GM19328 (cell line): ENCODE measurements around the gene TAOK3.
"Not testable (repeated sequence)": the region's sequence is repeated elsewhere in the genome, so short reads cannot be mapped to it uniquely, and the experiment has no call there.

Experiments
- ATAC-seq: cut with Tn5 transposase; IDR thresholded peaks from one replicate; pipeline ENCODE4 v1.9.1; 2021; ENCODE audit warnings: mild to moderate bottlenecking, moderate library complexity; ENCODE audit not compliant: unreplicated experiment

TAOK3 gene

GRCh38 chr12:118372541-118373495 lies at the start of gene TAOK3:
TAOK3 (minus strand) TSS chr12:118372907; CDS start chr12:118255567, 117,340 bp downstream.
- ATAC-seq: peak; percentile 81

- ATAC-seq: no peak
Observed at GRCh38 chr12:118420673-118421072, 48.0 kb upstream of the TAOK3 start.

- ATAC-seq: no peak
Observed at GRCh38 chr12:118418385-118419057, 45.8 kb upstream of the TAOK3 start.

- ATAC-seq: no peak
Observed at GRCh38 chr12:118417942-118418341, 45.2 kb upstream of the TAOK3 start.

GRCh38 chr12:118409834-118410233 lies 37.1 kb upstream of the TAOK3 start:
- ATAC-seq: no peak

- ATAC-seq: not testable (repeated sequence)
Observed at GRCh38 chr12:118408241-118408640, 35.5 kb upstream of the TAOK3 start.

- no peak for ATAC-seq
Observed at GRCh38 chr12:118404876-118405521, 32.3 kb upstream of the TAOK3 start.

GRCh38 chr12:118402251-118402650 lies 29.5 kb upstream of the TAOK3 start:
- no peak for ATAC-seq

GRCh38 chr12:118398940-118399339 lies 26.2 kb upstream of the TAOK3 start:
- ATAC-seq: no peak

GRCh38 chr12:118398524-118398923 lies 25.8 kb upstream of the TAOK3 start:
- ATAC-seq: no peak

GRCh38 chr12:118397708-118398440 lies 25.2 kb upstream of the TAOK3 start:
- ATAC-seq: no peak

- ATAC-seq: no peak
Observed at GRCh38 chr12:118391836-118392235, 19.1 kb upstream of the TAOK3 start.

GRCh38 chr12:118391424-118391823 lies 18.7 kb upstream of the TAOK3 start:
- no peak for ATAC-seq

GRCh38 chr12:118377884-118378470 lies 5.3 kb upstream of the TAOK3 start:
- no peak for ATAC-seq

- ATAC-seq: no peak
Observed at GRCh38 chr12:118377021-118377883, 4.5 kb upstream of the TAOK3 start.

- no peak for ATAC-seq
Observed at GRCh38 chr12:118376089-118377020, 3.6 kb upstream of the TAOK3 start, which contains the start of gene SUDS3. SUDS3 (plus strand) TSS chr12:118376555; CDS start chr12:118376692, 137 bp downstream.

GRCh38 chr12:118375348-118375747 lies 2.6 kb upstream of the TAOK3 start:
- no peak for ATAC-seq

- ATAC-seq: no peak
Observed at GRCh38 chr12:118374909-118375308, 2.2 kb upstream of the TAOK3 start.
